GM04503 (cell line): ENCODE results near the gene PTPRN2.
"Not testable (repeated sequence)": the region's sequence is repeated elsewhere in the genome, so short reads cannot be mapped to it uniquely, and the experiment has no call there.

Experiments
- DNase-seq: peaks from one replicate; pipeline ENCODE4 v3.0.0-alpha.2; 2012; ENCODE audit warnings: low read depth

Gene PTPRN2

GRCh38 chr7:158276414-158277218 lies 311.0 kb downstream of the PTPRN2 start:
- DNase-seq, result no peak

- no peak for DNase-seq
Measured at GRCh38 chr7:158275711-158276413, 311.8 kb downstream of the PTPRN2 start.

GRCh38 chr7:158274996-158275395 lies 312.6 kb downstream of the PTPRN2 start:
- DNase-seq, result no peak

GRCh38 chr7:158274404-158274811 lies 313.2 kb downstream of the PTPRN2 start:
- DNase-seq, result no peak

GRCh38 chr7:158273756-158274342 lies 313.8 kb downstream of the PTPRN2 start:
- DNase-seq, result not testable (repeated sequence)

- no peak for DNase-seq
Measured at GRCh38 chr7:158273138-158273651, 314.4 kb downstream of the PTPRN2 start.

- no peak for DNase-seq
Measured at GRCh38 chr7:158272509-158273137, 315.0 kb downstream of the PTPRN2 start.

- DNase-seq, result no peak
Measured at GRCh38 chr7:158272091-158272490, 315.5 kb downstream of the PTPRN2 start.

- DNase-seq, result no peak
Measured at GRCh38 chr7:158271646-158272045, 316.0 kb downstream of the PTPRN2 start.

GRCh38 chr7:158270856-158271413 lies 316.7 kb downstream of the PTPRN2 start:
- DNase-seq, result no peak

- DNase-seq, result no peak
Measured at GRCh38 chr7:158270106-158270775, 317.4 kb downstream of the PTPRN2 start.

GRCh38 chr7:158268816-158269535 lies 318.6 kb downstream of the PTPRN2 start:
- DNase-seq, result no peak

- no peak for DNase-seq
Measured at GRCh38 chr7:158267742-158268435, 319.7 kb downstream of the PTPRN2 start.

- no peak for DNase-seq
Measured at GRCh38 chr7:158266817-158267741, 320.5 kb downstream of the PTPRN2 start.

- DNase-seq, result no peak
Measured at GRCh38 chr7:158266426-158266816, 321.2 kb downstream of the PTPRN2 start.

GRCh38 chr7:158265743-158266080 lies 321.9 kb downstream of the PTPRN2 start:
- no peak for DNase-seq

- no peak for DNase-seq
Measured at GRCh38 chr7:158264881-158265742, 322.5 kb downstream of the PTPRN2 start.
